PC-3 (cell line): ENCODE results near the gene LRRFIP1.

Experiments used
- EZH2 ChIP-seq: fragments of 300-600 bp; sonication (generic); IDR thresholded peaks from one replicate; pipeline ENCODE4 v1.6.1; 2017; ENCODE audit warnings: antibody characterized with exemption, mild to moderate bottlenecking, low read length; ENCODE audit not compliant: unreplicated experiment
- TF ChIP-seq, protein P1 (sequence below): fragments of 300-600 bp; sonication (generic); conservative IDR thresholded peaks from 2 replicates; pipeline ENCODE4 v1.5.1; 2017; ENCODE audit warnings: antibody characterized with exemption, low read depth, mild to moderate bottlenecking, low read length

- TF ChIP-seq, protein P1, sequence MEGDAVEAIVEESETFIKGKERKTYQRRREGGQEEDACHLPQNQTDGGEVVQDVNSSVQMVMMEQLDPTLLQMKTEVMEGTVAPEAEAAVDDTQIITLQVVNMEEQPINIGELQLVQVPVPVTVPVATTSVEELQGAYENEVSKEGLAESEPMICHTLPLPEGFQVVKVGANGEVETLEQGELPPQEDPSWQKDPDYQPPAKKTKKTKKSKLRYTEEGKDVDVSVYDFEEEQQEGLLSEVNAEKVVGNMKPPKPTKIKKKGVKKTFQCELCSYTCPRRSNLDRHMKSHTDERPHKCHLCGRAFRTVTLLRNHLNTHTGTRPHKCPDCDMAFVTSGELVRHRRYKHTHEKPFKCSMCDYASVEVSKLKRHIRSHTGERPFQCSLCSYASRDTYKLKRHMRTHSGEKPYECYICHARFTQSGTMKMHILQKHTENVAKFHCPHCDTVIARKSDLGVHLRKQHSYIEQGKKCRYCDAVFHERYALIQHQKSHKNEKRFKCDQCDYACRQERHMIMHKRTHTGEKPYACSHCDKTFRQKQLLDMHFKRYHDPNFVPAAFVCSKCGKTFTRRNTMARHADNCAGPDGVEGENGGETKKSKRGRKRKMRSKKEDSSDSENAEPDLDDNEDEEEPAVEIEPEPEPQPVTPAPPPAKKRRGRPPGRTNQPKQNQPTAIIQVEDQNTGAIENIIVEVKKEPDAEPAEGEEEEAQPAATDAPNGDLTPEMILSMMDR, result no peak
- no peak for TF ChIP-seq EZH2
These were observed 154.8 kb downstream of the LRRFIP1 start for GRCh38 chr2:237782181-237782580.
